Measurements from ENCODE around the gene UMOD. TPM values are rescaled to one million over a fixed set of nuclear protein-coding genes. Genes with fewer than 3 reads are reported as not detected.
A peak's percentile ranks its signal among the peaks of the same experiment; 100 is the strongest.

The UMOD gene
- polyA plus RNA-seq, 1 donor, result not detected

GRCh38 chr16:20388854-20389253 lies 36.3 kb upstream of the UMOD start:
- Histone ChIP-seq H3K27ac (ENCODE audit: low read length) (no peak overlapping the region), H3K36me3 (ENCODE audit: control insufficient read depth, insufficient read depth, low read length) (no peaks in the 10 kb centered on the region), H3K27me3 (ENCODE audit: control insufficient read depth, insufficient read depth, low read length) (no peaks in the 10 kb centered on the region), H3K9me3 (ENCODE audit: control insufficient read depth, low read depth, low read length) (no peaks in the 10 kb centered on the region), H3K4me3 (ENCODE audit: low read length) (no peak overlapping the region), H3K4me1 (ENCODE audit: control insufficient read depth, insufficient read depth, low read length) (peaks cover 11% of the 10 kb centered on the region)
- no CpG with 5 or more reads among the region's 1 CpG for WGBS (ENCODE audit: insufficient coverage, low lambda C conversion rate)
- DNase-seq, result no peak

GRCh38 chr16:20387978-20388377 lies 35.5 kb upstream of the UMOD start:
- no peak overlapping the region for H3K4me3 ChIP-seq (ENCODE audit: low read length)
- no peaks in the 10 kb centered on the region for H3K27me3 ChIP-seq (ENCODE audit: control insufficient read depth, insufficient read depth, low read length)
- no peak for DNase-seq
- no peaks in the 10 kb centered on the region for H3K36me3 ChIP-seq (ENCODE audit: control insufficient read depth, insufficient read depth, low read length)
- WGBS (ENCODE audit: insufficient coverage, low lambda C conversion rate), result 100% methylated on average over 2 of the region's 3 CpGs
- no peaks in the 10 kb centered on the region for H3K9me3 ChIP-seq (ENCODE audit: control insufficient read depth, low read depth, low read length)
- no peak overlapping the region for H3K27ac ChIP-seq (ENCODE audit: low read length)
- peaks cover 6% of the 10 kb centered on the region for H3K4me1 ChIP-seq (ENCODE audit: control insufficient read depth, insufficient read depth, low read length)

- H3K4me1 ChIP-seq (ENCODE audit: control insufficient read depth, insufficient read depth, low read length), result peaks cover 6% of the 10 kb centered on the region
- H3K9me3 ChIP-seq (ENCODE audit: control insufficient read depth, low read depth, low read length), result no peaks in the 10 kb centered on the region
- H3K4me3 ChIP-seq (ENCODE audit: low read length), result peak overlapping the region; percentile 9
- H3K27me3 ChIP-seq (ENCODE audit: control insufficient read depth, insufficient read depth, low read length), result no peaks in the 10 kb centered on the region
- peak; percentile 37 to 39 for DNase-seq
- no peaks in the 10 kb centered on the region for H3K36me3 ChIP-seq (ENCODE audit: control insufficient read depth, insufficient read depth, low read length)
- WGBS (ENCODE audit: insufficient coverage, low lambda C conversion rate), result no CpG with 5 or more reads among the region's 30 CpGs
- H3K27ac ChIP-seq (ENCODE audit: low read length), result no peak overlapping the region
Measured at GRCh38 chr16:20385844-20386832, 33.6 kb upstream of the UMOD start.

GRCh38 chr16:20383106-20384029 lies 30.9 kb upstream of the UMOD start:
- no peak overlapping the region for H3K27ac ChIP-seq (ENCODE audit: low read length)
- no peaks in the 10 kb centered on the region for H3K27me3 ChIP-seq (ENCODE audit: control insufficient read depth, insufficient read depth, low read length)
- WGBS (ENCODE audit: insufficient coverage, low lambda C conversion rate), result no CpG with 5 or more reads among the region's 11 CpGs
- no peaks in the 10 kb centered on the region for H3K36me3 ChIP-seq (ENCODE audit: control insufficient read depth, insufficient read depth, low read length)
- no peaks in the 10 kb centered on the region for H3K9me3 ChIP-seq (ENCODE audit: control insufficient read depth, low read depth, low read length)
- peaks cover 6% of the 10 kb centered on the region for H3K4me1 ChIP-seq (ENCODE audit: control insufficient read depth, insufficient read depth, low read length)
- peak; percentile 62 to 65 for DNase-seq
- no peak overlapping the region for H3K4me3 ChIP-seq (ENCODE audit: low read length)

GRCh38 chr16:20382202-20382948 lies 29.9 kb upstream of the UMOD start:
- Histone ChIP-seq H3K4me3 (ENCODE audit: low read length) (no peak overlapping the region), H3K4me1 (ENCODE audit: control insufficient read depth, insufficient read depth, low read length) (peaks cover 6% of the 10 kb centered on the region), H3K27ac (ENCODE audit: low read length) (no peak overlapping the region), H3K27me3 (ENCODE audit: control insufficient read depth, insufficient read depth, low read length) (no peaks in the 10 kb centered on the region), H3K36me3 (ENCODE audit: control insufficient read depth, insufficient read depth, low read length) (no peaks in the 10 kb centered on the region), H3K9me3 (ENCODE audit: control insufficient read depth, low read depth, low read length) (no peaks in the 10 kb centered on the region)
- 88% methylated on average over 1 of the region's 7 CpGs for WGBS (ENCODE audit: insufficient coverage, low lambda C conversion rate)
- no peak for DNase-seq

GRCh38 chr16:20380782-20381181 lies 28.3 kb upstream of the UMOD start:
- no peaks in the 10 kb centered on the region for H3K27me3 ChIP-seq (ENCODE audit: control insufficient read depth, insufficient read depth, low read length)
- peak; percentile 19 to 48 for DNase-seq
- no peaks in the 10 kb centered on the region for H3K9me3 ChIP-seq (ENCODE audit: control insufficient read depth, low read depth, low read length)
- H3K4me1 ChIP-seq (ENCODE audit: control insufficient read depth, insufficient read depth, low read length), result peaks cover under 1% of the 10 kb centered on the region
- WGBS (ENCODE audit: insufficient coverage, low lambda C conversion rate), result no CpG with 5 or more reads among the region's 3 CpGs
- no peak overlapping the region for H3K4me3 ChIP-seq (ENCODE audit: low read length)
- H3K27ac ChIP-seq (ENCODE audit: low read length), result no peak overlapping the region
- H3K36me3 ChIP-seq (ENCODE audit: control insufficient read depth, insufficient read depth, low read length), result no peaks in the 10 kb centered on the region

GRCh38 chr16:20377181-20377580 lies 24.7 kb upstream of the UMOD start:
- Histone ChIP-seq H3K9me3 (ENCODE audit: control insufficient read depth, low read depth, low read length) (no peaks in the 10 kb centered on the region), H3K27ac (ENCODE audit: low read length) (no peak overlapping the region), H3K4me1 (ENCODE audit: control insufficient read depth, insufficient read depth, low read length) (no peaks in the 10 kb centered on the region), H3K36me3 (ENCODE audit: control insufficient read depth, insufficient read depth, low read length) (no peaks in the 10 kb centered on the region), H3K4me3 (ENCODE audit: low read length) (no peak overlapping the region), H3K27me3 (ENCODE audit: control insufficient read depth, insufficient read depth, low read length) (no peaks in the 10 kb centered on the region)
- WGBS (ENCODE audit: insufficient coverage, low lambda C conversion rate), result 33% methylated on average over 1 of the region's 5 CpGs
- no peak for DNase-seq

- no peaks in the 10 kb centered on the region for H3K9me3 ChIP-seq (ENCODE audit: control insufficient read depth, low read depth, low read length)
- WGBS (ENCODE audit: insufficient coverage, low lambda C conversion rate), result no CpG with 5 or more reads among the region's 5 CpGs
Measured at GRCh38 chr16:20372701-20373100, 20.2 kb upstream of the UMOD start.

GRCh38 chr16:20369452-20370054 lies 17.0 kb upstream of the UMOD start:
- Histone ChIP-seq H3K4me1 (ENCODE audit: control insufficient read depth, insufficient read depth, low read length) (no peaks in the 10 kb centered on the region), H3K9me3 (ENCODE audit: control insufficient read depth, low read depth, low read length) (no peaks in the 10 kb centered on the region), H3K27ac (ENCODE audit: low read length) (no peak overlapping the region), H3K27me3 (ENCODE audit: control insufficient read depth, insufficient read depth, low read length) (peaks cover 3% of the 10 kb centered on the region), H3K36me3 (ENCODE audit: control insufficient read depth, insufficient read depth, low read length) (no peaks in the 10 kb centered on the region), H3K4me3 (ENCODE audit: low read length) (no peak overlapping the region)
- no peak for DNase-seq
- no CpG with 5 or more reads among the region's 9 CpGs for WGBS (ENCODE audit: insufficient coverage, low lambda C conversion rate)

More at GRCh38 chr16:20372701-20373100, 20.2 kb upstream of the UMOD start:
- no peaks in the 10 kb centered on the region for H3K4me1 ChIP-seq (ENCODE audit: control insufficient read depth, insufficient read depth, low read length)
- H3K27me3 ChIP-seq (ENCODE audit: control insufficient read depth, insufficient read depth, low read length), result peaks cover 3% of the 10 kb centered on the region
- no peak overlapping the region for H3K27ac ChIP-seq (ENCODE audit: low read length)
- no peak overlapping the region for H3K4me3 ChIP-seq (ENCODE audit: low read length)
- H3K36me3 ChIP-seq (ENCODE audit: control insufficient read depth, insufficient read depth, low read length), result no peaks in the 10 kb centered on the region
- DNase-seq, result no peak

Measured in large intestine (tissue), 3 donors.